NK-92 (cell line): ENCODE results near the gene GRB2.
"Not testable (repeated sequence)": the region's sequence is repeated elsewhere in the genome, so short reads cannot be mapped to it uniquely, and the experiment has no call there.

ENCODE experiments used
- DNase-seq: peaks from one replicate; lab custom pipeline; 2025; ENCODE audit not compliant: unreplicated experiment; lab: John Stamatoyannopoulos, UW

The GRB2 gene

GRCh38 chr17:75353176-75353575, 52.3 kb downstream of the GRB2 start:
- DNase-seq: no peak

GRCh38 chr17:75352079-75352569, 53.4 kb downstream of the GRB2 start:
- no peak for DNase-seq

- no peak for DNase-seq
These were observed 54.8 kb downstream of the GRB2 start for GRCh38 chr17:75350706-75351105.

- no peak for DNase-seq
These were observed 55.4 kb downstream of the GRB2 start for GRCh38 chr17:75350029-75350428.

- DNase-seq: no peak
These were observed 55.9 kb downstream of the GRB2 start for GRCh38 chr17:75349589-75349988.

GRCh38 chr17:75348386-75349012, 57.0 kb downstream of the GRB2 start:
- no peak for DNase-seq

GRCh38 chr17:75346906-75347305, 58.6 kb downstream of the GRB2 start:
- no peak for DNase-seq

GRCh38 chr17:75346368-75346767, 59.1 kb downstream of the GRB2 start:
- not testable (repeated sequence) for DNase-seq

- no peak for DNase-seq
These were observed 59.8 kb downstream of the GRB2 start for GRCh38 chr17:75345514-75346167.

- DNase-seq: no peak
These were observed 60.8 kb downstream of the GRB2 start for GRCh38 chr17:75344666-75345065.

GRCh38 chr17:75342996-75343395, 62.5 kb downstream of the GRB2 start:
- DNase-seq: no peak

GRCh38 chr17:75341784-75342486, 63.5 kb downstream of the GRB2 start:
- DNase-seq: no peak

- DNase-seq: no peak
These were observed 64.8 kb downstream of the GRB2 start for GRCh38 chr17:75340631-75341030.

- no peak for DNase-seq
These were observed 65.5 kb downstream of the GRB2 start for GRCh38 chr17:75339971-75340370.

GRCh38 chr17:75338335-75338734, 67.1 kb downstream of the GRB2 start:
- no peak for DNase-seq

- DNase-seq: no peak
These were observed 70.2 kb downstream of the GRB2 start for GRCh38 chr17:75335315-75335714.

GRCh38 chr17:75334723-75335122, 70.8 kb downstream of the GRB2 start:
- no peak for DNase-seq

- DNase-seq: no peak
These were observed 73.8 kb downstream of the GRB2 start for GRCh38 chr17:75331671-75332070.

- no peak for DNase-seq
These were observed 77.7 kb downstream of the GRB2 start for GRCh38 chr17:75327757-75328156.

- DNase-seq: no peak
These were observed 79.1 kb downstream of the GRB2 start for GRCh38 chr17:75326226-75326848.

- no peak for DNase-seq
These were observed 79.7 kb downstream of the GRB2 start for GRCh38 chr17:75325827-75326225.

GRCh38 chr17:75325348-75325747, 80.1 kb downstream of the GRB2 start:
- no peak for DNase-seq
